ENCODE results near the gene SLC16A10.
"Not testable (repeated sequence)": the region's sequence is repeated elsewhere in the genome, so short reads cannot be mapped to it uniquely, and the experiment has no call there.

Gene SLC16A10

GRCh38 chr6:111057074-111057752 is 30.1 kb upstream of the SLC16A10 start:
- DNase-seq (ENCODE audit: extremely low read depth, low read depth): peak; percentile 5

GRCh38 chr6:111061508-111061907 is 25.8 kb upstream of the SLC16A10 start:
- DNase-seq (ENCODE audit: extremely low read depth, low read depth): no peak

More at GRCh38 chr6:111057074-111057752, 30.1 kb upstream of the SLC16A10 start:
- TF ChIP-seq CTCF (IDR thresholded peaks at IDR 0.05; ENCODE audit: low read depth, low read length): peak; percentile 80

GRCh38 chr6:111061985-111062384 is 25.3 kb upstream of the SLC16A10 start:
- not testable (repeated sequence) for DNase-seq (ENCODE audit: extremely low read depth, low read depth)

More at GRCh38 chr6:111061508-111061907, 25.8 kb upstream of the SLC16A10 start:
- TF ChIP-seq CTCF (IDR thresholded peaks at IDR 0.05; ENCODE audit: low read depth, low read length): no peak

- DNase-seq (ENCODE audit: extremely low read depth, low read depth): not testable (repeated sequence)
These were observed 24.4 kb upstream of the SLC16A10 start for GRCh38 chr6:111062860-111063259.

GRCh38 chr6:111068109-111068865 is 19.0 kb upstream of the SLC16A10 start:
- no peak for TF ChIP-seq CTCF (IDR thresholded peaks at IDR 0.05; ENCODE audit: low read depth, low read length)
- no peak for DNase-seq (ENCODE audit: extremely low read depth, low read depth)

- no peak for DNase-seq (ENCODE audit: extremely low read depth, low read depth)
- TF ChIP-seq CTCF (IDR thresholded peaks at IDR 0.05; ENCODE audit: low read depth, low read length): no peak
These were observed 18.5 kb upstream of the SLC16A10 start for GRCh38 chr6:111068866-111069234.

GRCh38 chr6:111069382-111070104 is 17.8 kb upstream of the SLC16A10 start:
- TF ChIP-seq CTCF (IDR thresholded peaks at IDR 0.05; ENCODE audit: low read depth, low read length): no peak
- DNase-seq (ENCODE audit: extremely low read depth, low read depth): no peak

Measured in AG09319 (cell line).